Lower leg skin (tissue), 3 donors: ENCODE measurements around the gene SYNE2.

ENCODE experiments used
- POLR2A ChIP-seq, 2 donors: fragments of 450-650 bp; IDR thresholded peaks; one replicate each; pipeline ENCODE4 v1.6.1; 2016 to 2017; ENCODE audit warnings: antibody characterized with exemption in 2 of 2, mild to moderate bottlenecking in 1 of 2, moderate library complexity in 1 of 2
- TF ChIP-seq, protein P1 (sequence below), 3 donors: fragments of 450-650 bp; IDR thresholded peaks; one replicate each; pipeline ENCODE4 v1.5.1; 2016; ENCODE audit warnings: antibody characterized with exemption in 3 of 3, mild to moderate bottlenecking in 3 of 3, moderate library complexity in 2 of 3

DNA sequence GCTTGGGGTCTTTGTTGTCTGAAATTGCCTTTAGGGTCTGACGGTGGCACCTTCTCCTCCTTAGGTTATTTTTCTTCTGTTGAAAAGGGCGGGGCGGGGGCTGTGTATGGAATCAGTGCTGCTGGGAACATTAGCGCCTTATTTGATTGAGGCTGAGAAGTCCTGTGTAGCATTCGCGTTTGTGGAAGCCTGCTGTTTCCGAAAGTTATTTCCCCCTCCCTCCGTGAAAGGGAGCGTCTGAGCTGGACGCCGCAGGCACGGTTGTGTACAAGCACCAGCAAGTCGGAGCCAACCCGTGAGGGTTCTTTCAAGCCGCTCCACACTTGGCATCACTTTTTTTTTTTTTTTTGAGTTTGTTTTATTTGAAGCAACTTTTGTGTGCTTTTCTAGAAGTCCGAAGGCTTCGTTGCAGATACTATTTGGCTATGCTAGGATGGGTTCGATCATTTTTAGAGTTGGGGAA lies 1.1 kb downstream of the SYNE2 start:
- TF ChIP-seq POLR2A (IDR thresholded peaks at IDR 0.05) = no peak
- TF ChIP-seq, protein P1, sequence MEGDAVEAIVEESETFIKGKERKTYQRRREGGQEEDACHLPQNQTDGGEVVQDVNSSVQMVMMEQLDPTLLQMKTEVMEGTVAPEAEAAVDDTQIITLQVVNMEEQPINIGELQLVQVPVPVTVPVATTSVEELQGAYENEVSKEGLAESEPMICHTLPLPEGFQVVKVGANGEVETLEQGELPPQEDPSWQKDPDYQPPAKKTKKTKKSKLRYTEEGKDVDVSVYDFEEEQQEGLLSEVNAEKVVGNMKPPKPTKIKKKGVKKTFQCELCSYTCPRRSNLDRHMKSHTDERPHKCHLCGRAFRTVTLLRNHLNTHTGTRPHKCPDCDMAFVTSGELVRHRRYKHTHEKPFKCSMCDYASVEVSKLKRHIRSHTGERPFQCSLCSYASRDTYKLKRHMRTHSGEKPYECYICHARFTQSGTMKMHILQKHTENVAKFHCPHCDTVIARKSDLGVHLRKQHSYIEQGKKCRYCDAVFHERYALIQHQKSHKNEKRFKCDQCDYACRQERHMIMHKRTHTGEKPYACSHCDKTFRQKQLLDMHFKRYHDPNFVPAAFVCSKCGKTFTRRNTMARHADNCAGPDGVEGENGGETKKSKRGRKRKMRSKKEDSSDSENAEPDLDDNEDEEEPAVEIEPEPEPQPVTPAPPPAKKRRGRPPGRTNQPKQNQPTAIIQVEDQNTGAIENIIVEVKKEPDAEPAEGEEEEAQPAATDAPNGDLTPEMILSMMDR (IDR thresholded peaks at IDR 0.05) = no peak
